Mesenchymal stem cell (in vitro differentiated cells and primary cell): ENCODE data around the gene SFPQ.
"Not testable (repeated sequence)": the region's sequence is repeated elsewhere in the genome, so short reads cannot be mapped to it uniquely, and the experiment has no call there.

ENCODE experiments used
- DNase-seq: peaks from one replicate; pipeline ENCODE4 v3.0.0-alpha.2; 2013
- H2AFZ ChIP-seq: one replicate; pipeline ENCODE4 v1.6.1; 2013; ENCODE audit warnings: low read depth, mild to moderate bottlenecking, control low read depth, inconsistent platforms, low read length, moderate library complexity
- H2AK5ac ChIP-seq: 2 replicates; pipeline ENCODE4 v1.6.1; 2013; ENCODE audit warnings: low read length, moderate library complexity, mild to moderate bottlenecking, inconsistent platforms; ENCODE audit not compliant: severe bottlenecking
- H2BK120ac ChIP-seq: one replicate; pipeline ENCODE4 v1.6.1; 2013; ENCODE audit warnings: low read depth, mild to moderate bottlenecking, inconsistent platforms, low read length, moderate library complexity
- H2BK12ac ChIP-seq, 2 experiments: one replicate each; pipeline ENCODE4 v1.6.1; 2013; ENCODE audit warnings: inconsistent platforms in 2 of 2, low read length in 2 of 2, mild to moderate bottlenecking in 2 of 2, moderate library complexity in 2 of 2, control low read depth in 1 of 2
- H2BK15ac ChIP-seq: one replicate; pipeline ENCODE4 v1.6.1; 2013; ENCODE audit warnings: mild to moderate bottlenecking, low read depth, inconsistent platforms; ENCODE audit not compliant: poor library complexity, severe bottlenecking
- H2BK5ac ChIP-seq: 2 replicates; pipeline ENCODE4 v1.6.1; 2013; ENCODE audit warnings: low read depth, mild to moderate bottlenecking, low read length, control low read depth, inconsistent platforms; ENCODE audit not compliant: poor library complexity, severe bottlenecking
- H3K14ac ChIP-seq, 2 experiments: one replicate each; pipeline ENCODE4 v1.6.1; 2013; ENCODE audit warnings: inconsistent platforms in 2 of 2, low read length in 2 of 2, control low read depth in 1 of 2, mild to moderate bottlenecking in 1 of 2, moderate library complexity in 1 of 2
- H3K18ac ChIP-seq, 2 experiments: one replicate each; pipeline ENCODE4 v1.6.1; 2013; ENCODE audit warnings: inconsistent platforms in 2 of 2, low read length in 2 of 2, control low read depth in 1 of 2, low read depth in 1 of 2, mild to moderate bottlenecking in 1 of 2
- H3K23ac ChIP-seq, 2 experiments: one replicate each; pipeline ENCODE4 v1.6.1; 2013; ENCODE audit warnings: inconsistent platforms in 2 of 2, low read length in 2 of 2, mild to moderate bottlenecking in 2 of 2, moderate library complexity in 2 of 2, control low read depth in 1 of 2
- H3K27ac ChIP-seq: 2 replicates; pipeline ENCODE4 v1.5.1; 2013; ENCODE audit warnings: mild to moderate bottlenecking, moderate library complexity, low read length, control low read depth, inconsistent platforms; ENCODE audit not compliant: poor library complexity, severe bottlenecking
- H3K27me3 ChIP-seq, 2 experiments: 2 replicates each; pipeline versions ENCODE4 v1.6.1 to v1.7.0; 2013; ENCODE audit warnings: low read length in 2 of 2, mild to moderate bottlenecking in 2 of 2, moderate library complexity in 2 of 2, control low read depth in 1 of 2, inconsistent platforms in 1 of 2; ENCODE audit not compliant: control insufficient read depth in 1 of 2, insufficient read depth in 1 of 2
- H3K36me3 ChIP-seq, 2 experiments: 2 replicates each; pipeline versions ENCODE4 v1.6.1 to v1.7.0; 2013; ENCODE audit warnings: low read length in 2 of 2, control low read depth in 1 of 2, inconsistent platforms in 1 of 2, low read depth in 1 of 2, mild to moderate bottlenecking in 1 of 2; ENCODE audit not compliant: insufficient read depth in 2 of 2, control insufficient read depth in 1 of 2
- H3K4ac ChIP-seq, 2 experiments: one replicate each; pipeline ENCODE4 v1.6.1; 2013; ENCODE audit warnings: inconsistent platforms in 2 of 2, low read length in 2 of 2, mild to moderate bottlenecking in 2 of 2, moderate library complexity in 2 of 2, control low read depth in 1 of 2, low read depth in 1 of 2
- H3K4me1 ChIP-seq: 2 replicates; pipeline ENCODE4 v1.6.1; 2013; ENCODE audit warnings: low read depth, low read length, control low read depth; ENCODE audit not compliant: control insufficient read depth, insufficient read depth
- H3K4me2 ChIP-seq: 2 replicates; pipeline ENCODE4 v1.6.1; 2013; ENCODE audit warnings: low read length, mild to moderate bottlenecking, inconsistent platforms; ENCODE audit not compliant: poor library complexity, severe bottlenecking
- H3K4me3 ChIP-seq, 2 experiments: 2 replicates each; pipeline versions ENCODE4 v1.5.1 to v1.7.0; 2013; ENCODE audit warnings: low read length in 2 of 2, mild to moderate bottlenecking in 2 of 2, control low read depth in 1 of 2, low read depth in 1 of 2; ENCODE audit not compliant: insufficient read depth in 1 of 2
- H3K79me1 ChIP-seq: replicated peaks from 2 replicates; pipeline ENCODE4 v1.6.1; 2013; ENCODE audit warnings: mild to moderate bottlenecking, control low read depth, low read length, inconsistent platforms; ENCODE audit not compliant: poor library complexity, severe bottlenecking
- H3K9ac ChIP-seq: 2 replicates; pipeline ENCODE4 v1.7.0; 2013; ENCODE audit warnings: mild to moderate bottlenecking, low read length, moderate library complexity
- H3K9me3 ChIP-seq: 2 replicates; pipeline ENCODE4 v1.7.0; 2013; ENCODE audit warnings: mild to moderate bottlenecking, low read length; ENCODE audit not compliant: control insufficient read depth
- H4K8ac ChIP-seq: one replicate; pipeline ENCODE4 v1.6.1; 2013; ENCODE audit warnings: inconsistent platforms, mild to moderate bottlenecking, low read length, moderate library complexity
- H4K91ac ChIP-seq: one replicate; pipeline ENCODE4 v1.6.1; 2013; ENCODE audit warnings: mild to moderate bottlenecking, low read length, inconsistent platforms
- WGBS: methylation state at CpG from one replicate; pipeline ENCODE4 v1.1.7; 2013; ENCODE audit warnings: mixed read lengths; 5-methylcytosine and 5-hydroxymethylcytosine counted together

Gene SFPQ

DNA sequence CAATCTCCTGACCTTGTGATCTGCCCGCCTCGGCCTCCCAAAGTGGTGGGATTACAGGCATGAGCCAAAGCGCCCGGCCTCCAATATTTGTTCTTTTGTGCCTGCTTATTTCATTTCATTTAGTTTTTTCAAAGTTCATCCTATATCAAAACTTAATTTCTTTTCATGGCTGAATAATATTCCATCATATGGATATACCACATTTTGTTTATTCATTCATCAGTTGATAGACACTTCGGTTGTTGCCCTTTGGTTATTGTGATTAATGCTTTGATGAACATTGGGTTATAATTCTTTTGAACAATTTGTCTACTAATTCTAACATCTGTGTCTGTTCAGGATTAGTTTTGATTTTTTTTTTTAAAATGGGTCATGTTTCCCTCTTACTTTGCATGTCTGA is 41.7 kb downstream of the SFPQ start:
- no peak overlapping the region for H2BK12ac ChIP-seq
- H3K79me1 ChIP-seq: no peaks in the 10 kb centered on the region
- no peak overlapping the region for H2BK120ac ChIP-seq
- H3K36me3 ChIP-seq: no peaks in the 10 kb centered on the region
- H3K27ac ChIP-seq: no peak overlapping the region
- H2BK5ac ChIP-seq: no peak overlapping the region
- no peaks in the 10 kb centered on the region for H3K9me3 ChIP-seq
- H3K27me3 ChIP-seq: no peaks in the 10 kb centered on the region
- no peak overlapping the region for H2BK15ac ChIP-seq
- no peak overlapping the region for H4K91ac ChIP-seq
- WGBS: 88% methylated on average over 5 of the region's 5 CpGs
- no peak overlapping the region for H4K8ac ChIP-seq
- H3K4me1 ChIP-seq: no peaks in the 10 kb centered on the region
- H3K4me2 ChIP-seq: no peak overlapping the region
- no peak overlapping the region for H2AK5ac ChIP-seq
- no peak for DNase-seq
- no peak overlapping the region for H3K9ac ChIP-seq
- H2AFZ ChIP-seq: no peak overlapping the region
- H3K18ac ChIP-seq: no peak overlapping the region
- H3K23ac ChIP-seq: no peak overlapping the region
- H3K14ac ChIP-seq: no peak overlapping the region
- no peak overlapping the region for H3K4me3 ChIP-seq
- no peak overlapping the region for H3K4ac ChIP-seq

GRCh38 chr1:35145892-35146549 is 46.9 kb downstream of the SFPQ start:
- not testable (repeated sequence) for H3K27ac ChIP-seq, H2BK5ac ChIP-seq, H3K79me1 ChIP-seq, H2BK120ac ChIP-seq, H3K4me1 ChIP-seq, H3K14ac ChIP-seq, DNase-seq, H2BK15ac ChIP-seq, H4K91ac ChIP-seq, H2BK12ac ChIP-seq, H3K9me3 ChIP-seq, H3K23ac ChIP-seq, H2AK5ac ChIP-seq, H3K9ac ChIP-seq, H3K27me3 ChIP-seq, H3K4me2 ChIP-seq, H3K36me3 ChIP-seq, H3K4me3 ChIP-seq, H3K4ac ChIP-seq, H3K18ac ChIP-seq, H2AFZ ChIP-seq, H4K8ac ChIP-seq
- 90% methylated on average over 13 of the region's 13 CpGs for WGBS

- Histone ChIP-seq H2AK5ac (no peak overlapping the region), H2BK15ac (no peak overlapping the region), H3K36me3 (no peaks in the 10 kb centered on the region), H2BK5ac (no peak overlapping the region), H3K79me1 (no peaks in the 10 kb centered on the region), H3K23ac (no peak overlapping the region), H3K9me3 (no peaks in the 10 kb centered on the region), H3K27me3 (no peaks in the 10 kb centered on the region), H3K4me2 (no peak overlapping the region), H3K14ac (no peak overlapping the region), H4K8ac (no peak overlapping the region), H3K4me1 (no peaks in the 10 kb centered on the region), H2AFZ (no peak overlapping the region), H3K4ac (no peak overlapping the region), H3K4me3 (no peak overlapping the region), H3K27ac (no peak overlapping the region), H2BK120ac (no peak overlapping the region), H2BK12ac (no peak overlapping the region), H3K9ac (no peak overlapping the region), H4K91ac (no peak overlapping the region), H3K18ac (no peak overlapping the region)
- 90% methylated on average over 10 of the region's 12 CpGs for WGBS
- DNase-seq: no peak
Measured at GRCh38 chr1:35143737-35144508, 49.0 kb downstream of the SFPQ start.

- not testable (repeated sequence) for H3K4ac ChIP-seq, H3K79me1 ChIP-seq, H3K4me2 ChIP-seq, H3K9me3 ChIP-seq, H3K9ac ChIP-seq, H2BK15ac ChIP-seq, H3K23ac ChIP-seq, H3K4me3 ChIP-seq, H3K27ac ChIP-seq, H2BK120ac ChIP-seq, H3K18ac ChIP-seq, H4K8ac ChIP-seq, DNase-seq, H2AK5ac ChIP-seq, H3K27me3 ChIP-seq, H3K4me1 ChIP-seq, H2BK5ac ChIP-seq, H2BK12ac ChIP-seq, H3K14ac ChIP-seq, H2AFZ ChIP-seq, H4K91ac ChIP-seq, H3K36me3 ChIP-seq
- WGBS: 88% methylated on average over 9 of the region's 9 CpGs
Measured at GRCh38 chr1:35142728-35143127, 50.2 kb downstream of the SFPQ start.
